MG63 (cell line): ENCODE data around the gene LRRC59. TPM values are rescaled to one million over a fixed set of nuclear protein-coding genes. Genes with fewer than 3 reads are reported as not detected.

Source experiments
- DNase-seq: peaks from one replicate; pipeline ENCODE4 v3.0.0-alpha.2; 2020
- H3K27me3 ChIP-seq: fragments of 250-450 bp; sonication (Bioruptor Pico); 2 replicates; pipeline ENCODE4 v1.5.1; 2020; ENCODE audit warnings: mild to moderate bottlenecking, moderate library complexity
- H3K36me3 ChIP-seq: fragments of 250-450 bp; sonication (Bioruptor Pico); 2 replicates; pipeline ENCODE4 v1.5.1; 2020; ENCODE audit warnings: mild to moderate bottlenecking, moderate library complexity
- H3K4me3 ChIP-seq: fragments of 250-450 bp; sonication (Bioruptor Pico); 2 replicates; pipeline ENCODE4 v1.5.1; 2020; ENCODE audit warnings: mild to moderate bottlenecking, moderate library complexity
- H3K9me3 ChIP-seq: fragments of 250-450 bp; sonication (Bioruptor Pico); 2 replicates; pipeline ENCODE4 v1.5.1; 2020; ENCODE audit warnings: mild to moderate bottlenecking, moderate library complexity
- total RNA-seq: library from RNA; depleted of rRNA; stranded (reverse); fragments of >200 nt; shearing (Covaris generic); gene quantifications from 2 replicates; pipeline ENCODE4 v1.2.3, GENCODE V29; 2014; ENCODE audit warnings: low replicate concordance

Gene LRRC59
- total RNA-seq, 1 experiment from 2014 or later = 417 TPM

GRCh38 chr17:50359998-50360461, 37.3 kb downstream of the LRRC59 start:
- DNase-seq = no peak
- Histone ChIP-seq H3K27me3 (no peaks in the 10 kb centered on the region), H3K36me3 (peaks cover 58% of the 10 kb centered on the region), H3K4me3 (no peak overlapping the region), H3K9me3 (no peaks in the 10 kb centered on the region)

- no peaks in the 10 kb centered on the region for H3K27me3 ChIP-seq
- H3K9me3 ChIP-seq = no peaks in the 10 kb centered on the region
- H3K36me3 ChIP-seq = peaks cover 63% of the 10 kb centered on the region
- DNase-seq = no peak
- H3K4me3 ChIP-seq = no peak overlapping the region
Observed at GRCh38 chr17:50359005-50359699, 38.2 kb downstream of the LRRC59 start.

- H3K27me3 ChIP-seq = no peaks in the 10 kb centered on the region
- no peaks in the 10 kb centered on the region for H3K9me3 ChIP-seq
- no peak for DNase-seq
- H3K36me3 ChIP-seq = peaks cover 73% of the 10 kb centered on the region
- H3K4me3 ChIP-seq = no peak overlapping the region
Observed at GRCh38 chr17:50358177-50358576, 39.1 kb downstream of the LRRC59 start.

GRCh38 chr17:50356892-50357510, 40.3 kb downstream of the LRRC59 start:
- no peak overlapping the region for H3K4me3 ChIP-seq
- peaks cover 83% of the 10 kb centered on the region for H3K36me3 ChIP-seq
- no peaks in the 10 kb centered on the region for H3K9me3 ChIP-seq
- no peak for DNase-seq
- H3K27me3 ChIP-seq = no peaks in the 10 kb centered on the region

GRCh38 chr17:50356418-50356817, 40.9 kb downstream of the LRRC59 start:
- H3K36me3 ChIP-seq = peaks cover 83% of the 10 kb centered on the region
- no peak overlapping the region for H3K4me3 ChIP-seq
- no peaks in the 10 kb centered on the region for H3K9me3 ChIP-seq
- no peak for DNase-seq
- no peaks in the 10 kb centered on the region for H3K27me3 ChIP-seq

- no peak overlapping the region for H3K4me3 ChIP-seq
- no peaks in the 10 kb centered on the region for H3K27me3 ChIP-seq
- peaks cover 77% of the 10 kb centered on the region for H3K36me3 ChIP-seq
- DNase-seq = no peak
- no peaks in the 10 kb centered on the region for H3K9me3 ChIP-seq
Observed at GRCh38 chr17:50355701-50356341, 41.5 kb downstream of the LRRC59 start.

GRCh38 chr17:50355336-50355700, 42.0 kb downstream of the LRRC59 start:
- Histone ChIP-seq H3K27me3 (no peaks in the 10 kb centered on the region), H3K36me3 (peaks cover 77% of the 10 kb centered on the region), H3K9me3 (no peaks in the 10 kb centered on the region), H3K4me3 (no peak overlapping the region)
- DNase-seq = no peak

GRCh38 chr17:50354776-50355175, 42.5 kb downstream of the LRRC59 start:
- DNase-seq = no peak
- Histone ChIP-seq H3K27me3 (no peaks in the 10 kb centered on the region), H3K4me3 (no peak overlapping the region), H3K36me3 (peaks cover 74% of the 10 kb centered on the region), H3K9me3 (no peaks in the 10 kb centered on the region)

GRCh38 chr17:50354198-50354597, 43.1 kb downstream of the LRRC59 start:
- peaks cover 68% of the 10 kb centered on the region for H3K36me3 ChIP-seq
- H3K4me3 ChIP-seq = no peak overlapping the region
- no peak for DNase-seq
- H3K9me3 ChIP-seq = no peaks in the 10 kb centered on the region
- H3K27me3 ChIP-seq = no peaks in the 10 kb centered on the region

- Histone ChIP-seq H3K36me3 (peaks cover 63% of the 10 kb centered on the region), H3K4me3 (no peak overlapping the region), H3K9me3 (no peaks in the 10 kb centered on the region), H3K27me3 (no peaks in the 10 kb centered on the region)
- DNase-seq = no peak
Observed at GRCh38 chr17:50353600-50354195, 43.6 kb downstream of the LRRC59 start.

GRCh38 chr17:50352693-50353599, 44.4 kb downstream of the LRRC59 start:
- Histone ChIP-seq H3K36me3 (peaks cover 55% of the 10 kb centered on the region), H3K27me3 (no peaks in the 10 kb centered on the region)

GRCh38 chr17:50352072-50352692, 45.1 kb downstream of the LRRC59 start:
- Histone ChIP-seq H3K4me3 (no peak overlapping the region), H3K36me3 (peaks cover 50% of the 10 kb centered on the region), H3K27me3 (no peaks in the 10 kb centered on the region), H3K9me3 (no peaks in the 10 kb centered on the region)
- peak; percentile 44 for DNase-seq

More at GRCh38 chr17:50352693-50353599, 44.4 kb downstream of the LRRC59 start:
- no peaks in the 10 kb centered on the region for H3K9me3 ChIP-seq
- no peak overlapping the region for H3K4me3 ChIP-seq
- DNase-seq = no peak

- H3K4me3 ChIP-seq = no peak overlapping the region
- DNase-seq = no peak
- no peaks in the 10 kb centered on the region for H3K27me3 ChIP-seq
- no peaks in the 10 kb centered on the region for H3K9me3 ChIP-seq
- peaks cover 41% of the 10 kb centered on the region for H3K36me3 ChIP-seq
Observed at GRCh38 chr17:50350733-50351132, 46.6 kb downstream of the LRRC59 start.

- Histone ChIP-seq H3K27me3 (no peaks in the 10 kb centered on the region), H3K9me3 (no peaks in the 10 kb centered on the region), H3K36me3 (peaks cover 26% of the 10 kb centered on the region), H3K4me3 (no peak overlapping the region)
- DNase-seq = no peak
Observed at GRCh38 chr17:50349243-50349600, 48.1 kb downstream of the LRRC59 start.

- DNase-seq = no peak
- H3K36me3 ChIP-seq = peaks cover 21% of the 10 kb centered on the region
- no peaks in the 10 kb centered on the region for H3K27me3 ChIP-seq
- no peaks in the 10 kb centered on the region for H3K9me3 ChIP-seq
- H3K4me3 ChIP-seq = no peak overlapping the region
Observed at GRCh38 chr17:50348522-50349242, 48.6 kb downstream of the LRRC59 start.
